Nephron progenitor cell (in vitro differentiated cells): Measurements from ENCODE around the gene CAPZB.

ENCODE experiments used
- DNase-seq: peaks from one replicate; pipeline ENCODE4 v3.0.0; 2021
- H3K27ac Mint-ChIP-seq: 2 replicates; pipeline ENCODE4 v1.8.0; 2021; ENCODE audit warnings: mild to moderate bottlenecking, moderate library complexity, mixed read lengths
- H3K27me3 Mint-ChIP-seq: 2 replicates; pipeline ENCODE4 v1.8.0; 2021; ENCODE audit warnings: mild to moderate bottlenecking, low read depth, mixed read lengths; ENCODE audit not compliant: poor library complexity
- H3K36me3 Mint-ChIP-seq: 2 replicates; pipeline ENCODE4 v1.8.0; 2021; ENCODE audit warnings: low read depth, mixed read lengths
- H3K4me1 Mint-ChIP-seq: 2 replicates; pipeline ENCODE4 v1.8.0; 2021; ENCODE audit warnings: mixed read lengths
- H3K4me3 Mint-ChIP-seq: 2 replicates; pipeline ENCODE4 v1.8.0; 2021; ENCODE audit warnings: mild to moderate bottlenecking, moderate library complexity, mixed read lengths
- H3K9me3 Mint-ChIP-seq: 2 replicates; pipeline ENCODE4 v1.8.0; 2021; ENCODE audit warnings: mild to moderate bottlenecking, moderate library complexity, mixed read lengths
- CTCF ChIP-seq: fragments of 200-600 bp; sonication (generic); IDR thresholded peaks from 2 replicates; pipeline ENCODE4 v1.5.0; 2021; ENCODE audit warnings: antibody characterized with exemption

The CAPZB gene

GRCh38 chr1:19315378-19316198 is 169.8 kb downstream of the CAPZB start:
- peaks cover 17% of the 10 kb centered on the region for H3K36me3 Mint-ChIP-seq
- peaks cover 53% of the 10 kb centered on the region for H3K4me1 Mint-ChIP-seq
- H3K27ac Mint-ChIP-seq = peak overlapping the region; percentile 51
- H3K27me3 Mint-ChIP-seq = no peaks in the 10 kb centered on the region
- no peaks in the 10 kb centered on the region for H3K9me3 Mint-ChIP-seq
- no peak for DNase-seq
- no peak for TF ChIP-seq CTCF
- peak overlapping the region; percentile 25 for H3K4me3 Mint-ChIP-seq

- no peak for DNase-seq
- H3K4me1 Mint-ChIP-seq = peaks cover 60% of the 10 kb centered on the region
- no peaks in the 10 kb centered on the region for H3K9me3 Mint-ChIP-seq
- H3K27ac Mint-ChIP-seq = no peak overlapping the region
- H3K27me3 Mint-ChIP-seq = no peaks in the 10 kb centered on the region
- no peak overlapping the region for H3K4me3 Mint-ChIP-seq
- peaks cover 15% of the 10 kb centered on the region for H3K36me3 Mint-ChIP-seq
- no peak for TF ChIP-seq CTCF
Observed at GRCh38 chr1:19313961-19314882, 171.1 kb downstream of the CAPZB start.

GRCh38 chr1:19313636-19313959 is 171.7 kb downstream of the CAPZB start:
- peaks cover 59% of the 10 kb centered on the region for H3K4me1 Mint-ChIP-seq
- peaks cover 15% of the 10 kb centered on the region for H3K36me3 Mint-ChIP-seq
- no peaks in the 10 kb centered on the region for H3K27me3 Mint-ChIP-seq
- TF ChIP-seq CTCF = no peak
- no peak for DNase-seq
- no peak overlapping the region for H3K27ac Mint-ChIP-seq
- H3K4me3 Mint-ChIP-seq = peak overlapping the region; percentile 78
- no peaks in the 10 kb centered on the region for H3K9me3 Mint-ChIP-seq

- DNase-seq = no peak
- Mint-ChIP-seq H3K27me3 (no peaks in the 10 kb centered on the region), H3K4me1 (peaks cover 55% of the 10 kb centered on the region), H3K27ac (no peak overlapping the region), H3K9me3 (no peaks in the 10 kb centered on the region), H3K4me3 (peak overlapping the region; percentile 78), H3K36me3 (peaks cover 15% of the 10 kb centered on the region)
- no peak for TF ChIP-seq CTCF
Observed at GRCh38 chr1:19312782-19313635, 172.3 kb downstream of the CAPZB start.

- peaks cover 54% of the 10 kb centered on the region for H3K4me1 Mint-ChIP-seq
- peak; percentile 93 for DNase-seq
Observed at GRCh38 chr1:19311931-19312781, 173.2 kb downstream of the CAPZB start, which contains the start of the genes AKR7A2 and SLC66A1. AKR7A2 (minus strand) TSS chr1:19312144; CDS start chr1:19312124, 20 bp downstream. SLC66A1 (plus strand) TSS chr1:19312326; CDS start chr1:19317678, 5,352 bp downstream.

More at GRCh38 chr1:19311931-19312781, 173.2 kb downstream of the CAPZB start, which contains the start of the genes AKR7A2 and SLC66A1:
- TF ChIP-seq CTCF = no peak
- Mint-ChIP-seq H3K27me3 (no peaks in the 10 kb centered on the region), H3K4me3 (peak within 1 kb of the TSS; percentile 89), H3K36me3 (peaks cover 20% of the 10 kb centered on the region), H3K9me3 (no peaks in the 10 kb centered on the region), H3K27ac (no peak within 1 kb of the TSS)
